MM.1S (cell line): ENCODE measurements around the gene ISCA1.

ENCODE experiments used
- DNase-seq: peaks from one replicate; pipeline ENCODE4 v3.0.0-alpha.2; 2015
- H2AFZ ChIP-seq: fragments of 300-600 bp; sonication (generic); 2 replicates; pipeline ENCODE4 v1.6.0; 2016; ENCODE audit warnings: antibody characterized with exemption, low read length
- H3F3A ChIP-seq: fragments of 300-600 bp; sonication (generic); 2 replicates; pipeline ENCODE4 v1.6.1; 2016; ENCODE audit warnings: mild to moderate bottlenecking, antibody characterized with exemption, low read length, moderate library complexity, mixed read lengths; ENCODE audit not compliant: insufficient read depth
- H3K27ac ChIP-seq: fragments of 300-600 bp; sonication (generic); 2 replicates; pipeline ENCODE4 v1.5.1; 2016; ENCODE audit warnings: mild to moderate bottlenecking, low read length
- H3K27me3 ChIP-seq: fragments of 300-600 bp; sonication (generic); replicated peaks from 2 replicates; pipeline ENCODE4 v1.6.0; 2016; ENCODE audit warnings: low read length; ENCODE audit not compliant: insufficient read depth
- H3K36me3 ChIP-seq: fragments of 300-600 bp; sonication (generic); replicated peaks from 2 replicates; pipeline ENCODE4 v1.6.1; 2016; ENCODE audit warnings: mild to moderate bottlenecking, low read length, mixed read lengths; ENCODE audit not compliant: insufficient read depth
- H3K4me1 ChIP-seq: fragments of 300-600 bp; sonication (generic); 2 replicates; pipeline ENCODE4 v1.6.1; 2016; ENCODE audit warnings: low read length, mixed read lengths
- H3K4me2 ChIP-seq: fragments of 300-600 bp; sonication (generic); 2 replicates; pipeline ENCODE4 v1.6.0; 2016; ENCODE audit warnings: low read depth, low read length
- H3K4me3 ChIP-seq: fragments of 300-600 bp; sonication (generic); 2 replicates; pipeline ENCODE4 v1.5.1; 2016; ENCODE audit warnings: low read length, mixed read lengths
- H3K79me2 ChIP-seq: fragments of 300-600 bp; sonication (generic); 2 replicates; pipeline ENCODE4 v1.6.1; 2016; ENCODE audit warnings: mixed run types, low read length, mixed read lengths
- H3K9ac ChIP-seq: fragments of 300-600 bp; sonication (generic); 2 replicates; pipeline ENCODE4 v1.6.1; 2016; ENCODE audit warnings: low read length, mixed read lengths
- H3K9me2 ChIP-seq: fragments of 300-600 bp; sonication (generic); replicated peaks from 2 replicates; pipeline ENCODE4 v1.6.1; 2016; ENCODE audit warnings: mild to moderate bottlenecking, low read length, mixed read lengths; ENCODE audit not compliant: insufficient read depth
- H3K9me3 ChIP-seq: fragments of 300-600 bp; sonication (generic); replicated peaks from 2 replicates; pipeline ENCODE4 v1.6.1; 2016; ENCODE audit warnings: mild to moderate bottlenecking, low read length, mixed read lengths; ENCODE audit not compliant: insufficient read depth
- H4K20me1 ChIP-seq: fragments of 300-600 bp; sonication (generic); 2 replicates; pipeline ENCODE4 v1.6.1; 2016; ENCODE audit warnings: mild to moderate bottlenecking, low read length, moderate library complexity, mixed read lengths; ENCODE audit not compliant: insufficient read depth
- CTCF ChIP-seq: fragments of 300-600 bp; sonication (generic); IDR thresholded peaks from 2 replicates; pipeline ENCODE4 v1.5.1; 2016; ENCODE audit warnings: antibody characterized with exemption, low read length, mixed read lengths
- EZH2 ChIP-seq: fragments of 300-600 bp; sonication (generic); optimal IDR thresholded peaks from 2 replicates; pipeline ENCODE3; 2017; ENCODE audit warnings: low read depth, mild to moderate bottlenecking, antibody characterized with exemption, low read length, mixed read lengths
- EZH2phosphoT487 ChIP-seq: fragments of 300-600 bp; sonication (generic); IDR thresholded peaks from 2 replicates; pipeline ENCODE4 v1.6.1; 2018; ENCODE audit warnings: antibody characterized with exemption, low read length

ISCA1 gene

GRCh38 chr9:86259557-86259956 lies 22.8 kb downstream of the ISCA1 start, which contains the start of gene C9orf153:
Gene C9orf153, minus strand, starts transcription at chr9:86259657. Its CDS starts 30,054 bp downstream, at chr9:86229603.
- Histone ChIP-seq H3K27ac (no peak within 1 kb of the TSS), H3K4me3 (no peak within 1 kb of the TSS)

GRCh38 chr9:86257391-86257790 lies 24.9 kb downstream of the ISCA1 start:
- Histone ChIP-seq H3K9ac (no peak overlapping the region), H3F3A (no peaks in the 10 kb centered on the region), H3K79me2 (no peaks in the 10 kb centered on the region), H3K27ac (no peak overlapping the region), H3K36me3 (no peaks in the 10 kb centered on the region), H3K9me2 (no peaks in the 10 kb centered on the region), H3K4me1 (no peaks in the 10 kb centered on the region), H2AFZ (no peak overlapping the region), H3K27me3 (no peaks in the 10 kb centered on the region), H3K4me2 (no peak overlapping the region), H3K9me3 (no peaks in the 10 kb centered on the region), H3K4me3 (no peak overlapping the region), H4K20me1 (no peaks in the 10 kb centered on the region)
- DNase-seq, result no peak
- no peak for TF ChIP-seq EZH2
- no peak for TF ChIP-seq EZH2phosphoT487
- TF ChIP-seq CTCF, result no peak

More at GRCh38 chr9:86259557-86259956, 22.8 kb downstream of the ISCA1 start, which contains the start of gene C9orf153:
- H3K27me3 ChIP-seq, result no peaks in the 10 kb centered on the region
- H3F3A ChIP-seq, result no peaks in the 10 kb centered on the region
- no peak within 1 kb of the TSS for H2AFZ ChIP-seq
- no peaks in the 10 kb centered on the region for H4K20me1 ChIP-seq
- DNase-seq, result no peak
- H3K4me1 ChIP-seq, result no peaks in the 10 kb centered on the region
- H3K9ac ChIP-seq, result no peak within 1 kb of the TSS
- H3K9me2 ChIP-seq, result no peaks in the 10 kb centered on the region
- H3K79me2 ChIP-seq, result no peaks in the 10 kb centered on the region
- H3K36me3 ChIP-seq, result no peaks in the 10 kb centered on the region
- H3K4me2 ChIP-seq, result no peak within 1 kb of the TSS
- TF ChIP-seq EZH2phosphoT487 (no peak), CTCF (no peak), EZH2 (no peak)
- H3K9me3 ChIP-seq, result no peaks in the 10 kb centered on the region

- Histone ChIP-seq H3K36me3 (no peaks in the 10 kb centered on the region), H2AFZ (no peak overlapping the region), H3K4me1 (no peaks in the 10 kb centered on the region), H3K4me3 (no peak overlapping the region), H3K9me3 (no peaks in the 10 kb centered on the region), H3K9me2 (no peaks in the 10 kb centered on the region), H4K20me1 (no peaks in the 10 kb centered on the region), H3F3A (no peaks in the 10 kb centered on the region), H3K79me2 (no peaks in the 10 kb centered on the region), H3K27ac (no peak overlapping the region), H3K9ac (no peak overlapping the region), H3K27me3 (no peaks in the 10 kb centered on the region), H3K4me2 (no peak overlapping the region)
- TF ChIP-seq EZH2, result no peak
- TF ChIP-seq CTCF, result no peak
- no peak for TF ChIP-seq EZH2phosphoT487
- DNase-seq, result no peak
Observed at GRCh38 chr9:86256653-86257052, 25.7 kb downstream of the ISCA1 start.
